Endothelial cell of umbilical vein (primary cell): ENCODE measurements around the gene GBE1.

Experiments used
- CTCF ChIP-seq, 2 donors: IDR thresholded peaks; 1 replicate in 1 of 2; 2 replicates in 1 of 2; pipeline ENCODE4 v1.5.1; 2011; ENCODE audit warnings: low read length in 2 of 2, mild to moderate bottlenecking in 2 of 2, moderate library complexity in 2 of 2, control low read depth in 1 of 2, inconsistent platforms in 1 of 2, low read depth in 1 of 2; ENCODE audit not compliant: insufficient read depth in 1 of 2; ENCODE audit errors: extremely low read depth in 1 of 2
- GATA2 ChIP-seq: IDR thresholded peaks from 2 replicates; pipeline ENCODE4 v1.7.0; 2011; ENCODE audit warnings: low read depth, mild to moderate bottlenecking, moderate library complexity, mixed read lengths, low read length; ENCODE audit not compliant: insufficient read length, insufficient read depth
- POLR2A ChIP-seq: IDR thresholded peaks from 2 replicates; pipeline ENCODE4 v1.6.1; 2012; ENCODE audit warnings: low read depth, mild to moderate bottlenecking, control low read depth, low read length

GRCh38 chr3:81696090-81696489 is 65.4 kb downstream of the GBE1 start:
- TF ChIP-seq CTCF (IDR thresholded peaks at IDR 0.05; ENCODE audit: extremely low read depth in 1 of 2, insufficient read depth in 1 of 2, low read depth in 1 of 2, low read length in 2 of 2) = no peak
- no peak for TF ChIP-seq POLR2A
- no peak for TF ChIP-seq GATA2
